ENCODE results near the gene ENO2.

DNA sequence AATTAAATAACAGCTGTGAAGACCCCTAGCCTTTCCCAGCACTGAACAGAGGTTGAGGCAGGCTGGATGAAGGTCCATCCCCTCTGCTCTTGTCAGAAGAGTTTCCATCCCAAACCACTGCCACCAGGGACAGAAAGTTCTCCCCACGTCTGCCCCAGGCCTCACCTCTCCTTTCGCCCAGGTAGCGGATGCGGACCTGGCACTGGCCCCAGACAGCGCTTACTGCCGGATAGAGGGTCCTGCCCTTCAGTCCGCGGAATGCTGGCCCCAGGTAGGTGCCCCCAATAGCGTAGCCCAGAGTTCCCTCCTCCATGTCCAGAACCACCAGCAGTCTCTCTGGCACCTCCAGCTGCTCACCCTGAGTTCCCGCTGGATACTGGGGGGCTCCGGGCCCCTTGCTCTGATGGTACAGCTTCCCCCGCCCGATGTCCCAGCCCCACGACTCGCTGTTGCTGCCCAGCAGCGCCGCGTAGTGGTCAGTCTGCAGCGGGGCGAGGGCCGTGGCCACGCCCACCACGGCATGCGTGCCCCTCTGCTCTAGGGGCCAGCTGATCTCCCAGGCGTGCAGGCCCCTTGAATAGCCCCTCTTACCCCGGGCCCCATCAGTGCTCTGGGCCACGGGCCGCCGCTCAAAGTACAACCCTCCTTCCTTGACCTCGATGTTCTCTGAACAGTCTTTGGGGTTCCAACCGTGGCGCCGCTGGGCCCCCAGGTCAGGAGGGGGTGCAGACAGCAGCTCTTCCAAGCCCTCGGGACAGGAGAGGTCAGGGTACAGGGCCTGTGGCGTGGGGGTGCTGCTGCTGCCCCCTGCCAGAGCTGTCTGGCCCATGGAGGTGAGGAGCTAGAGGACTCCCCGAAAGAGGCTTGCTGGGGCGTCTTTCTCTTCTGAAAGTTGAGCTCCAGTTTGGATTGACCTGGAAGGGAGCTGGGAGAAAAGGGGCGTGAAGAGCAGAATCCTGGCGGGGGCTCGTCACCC is 42.0 kb upstream of the ENO2 start:
- TF ChIP-seq POLR2A (IDR thresholded peaks at IDR 0.05; ENCODE audit: low read depth, low read length) (0 out of 2 replicates have a peak, but pooled peaks have one; percentile 24), POLR2AphosphoS5 (IDR thresholded peaks at IDR 0.05; ENCODE audit: low read depth, low read length) (no peak), TAF1 (IDR thresholded peaks at IDR 0.05; ENCODE audit: low read depth, low read length) (no peak), PAX5 (IDR thresholded peaks at IDR 0.05; ENCODE audit: insufficient read depth, low read length, severe bottlenecking) (no peak)
